Raji (cell line): Measurements from ENCODE around the gene NDUFB11.

Experiments used
- POLR2A ChIP-seq: IDR thresholded peaks from 2 replicates; pipeline ENCODE4 v1.6.1; 2011; ENCODE audit warnings: low read depth, low read length, control low read depth; ENCODE audit not compliant: insufficient read depth

Gene NDUFB11

GRCh38 chrX:47179221-47179927 is 34.9 kb upstream of the NDUFB11 start:
- TF ChIP-seq POLR2A = no peak

- no peak for TF ChIP-seq POLR2A
Observed at GRCh38 chrX:47178337-47178736, 33.8 kb upstream of the NDUFB11 start.

GRCh38 chrX:47177079-47177478 is 32.6 kb upstream of the NDUFB11 start:
- no peak for TF ChIP-seq POLR2A

- TF ChIP-seq POLR2A = no peak
Observed at GRCh38 chrX:47176101-47176740, 31.7 kb upstream of the NDUFB11 start.

GRCh38 chrX:47175588-47175980 is 31.1 kb upstream of the NDUFB11 start:
- TF ChIP-seq POLR2A = no peak

- no peak for TF ChIP-seq POLR2A
Observed at GRCh38 chrX:47174846-47175587, 30.5 kb upstream of the NDUFB11 start.

- TF ChIP-seq POLR2A = no peak
Observed at GRCh38 chrX:47174376-47174775, 29.9 kb upstream of the NDUFB11 start.

- TF ChIP-seq POLR2A = no peak
Observed at GRCh38 chrX:47172971-47173792, 28.7 kb upstream of the NDUFB11 start.

- no peak for TF ChIP-seq POLR2A
Observed at GRCh38 chrX:47172549-47172948, 28.0 kb upstream of the NDUFB11 start.

- TF ChIP-seq POLR2A = no peak
Observed at GRCh38 chrX:47171996-47172395, 27.5 kb upstream of the NDUFB11 start.

GRCh38 chrX:47170861-47171692 is 26.6 kb upstream of the NDUFB11 start:
- TF ChIP-seq POLR2A = no peak

- TF ChIP-seq POLR2A = no peak
Observed at GRCh38 chrX:47169726-47170515, 25.4 kb upstream of the NDUFB11 start.

- TF ChIP-seq POLR2A = no peak
Observed at GRCh38 chrX:47169273-47169672, 24.8 kb upstream of the NDUFB11 start.
